WERI-Rb-1 (cell line): Measurements from ENCODE around the gene PRRC2A.

Source experiments
- DNase-seq: peaks from one replicate; pipeline ENCODE4 v3.0.0-alpha.2; 2020
- H3K27ac ChIP-seq: fragments of 250-450 bp; sonication (Bioruptor Pico); 2 replicates; pipeline ENCODE4 v1.5.1; 2020; ENCODE audit warnings: mild to moderate bottlenecking, moderate library complexity
- H3K27me3 ChIP-seq: fragments of 250-450 bp; sonication (Bioruptor Pico); 2 replicates; pipeline ENCODE4 v1.5.1; 2021; ENCODE audit warnings: mild to moderate bottlenecking, low read depth, moderate library complexity; ENCODE audit not compliant: insufficient read depth, severe bottlenecking
- H3K36me3 ChIP-seq: fragments of 250-450 bp; sonication (Bioruptor Pico); 2 replicates; pipeline ENCODE4 v1.5.1; 2020; ENCODE audit warnings: mild to moderate bottlenecking, moderate library complexity
- H3K4me3 ChIP-seq: 2 replicates; pipeline ENCODE4 v1.5.1; 2011; ENCODE audit warnings: low read depth, mild to moderate bottlenecking, control low read depth, low read length
- H3K9me3 ChIP-seq: fragments of 250-450 bp; sonication (Bioruptor Pico); 2 replicates; pipeline ENCODE4 v1.5.1; 2021; ENCODE audit warnings: mild to moderate bottlenecking, moderate library complexity; ENCODE audit not compliant: severe bottlenecking
- CTCF ChIP-seq: IDR thresholded peaks from 2 replicates; pipeline ENCODE4 v1.5.1; 2011; ENCODE audit warnings: low read depth, mild to moderate bottlenecking, control low read depth, inconsistent platforms, low read length

Gene PRRC2A

GRCh38 chr6:31627690-31628287, 7.3 kb downstream of the PRRC2A start:
- Histone ChIP-seq H3K36me3 (peaks cover 100% of the 10 kb centered on the region), H3K4me3 (no peak overlapping the region)
- no peak for TF ChIP-seq CTCF

GRCh38 chr6:31629014-31629413, 8.5 kb downstream of the PRRC2A start:
- Histone ChIP-seq H3K36me3 (peaks cover 100% of the 10 kb centered on the region), H3K9me3 (no peaks in the 10 kb centered on the region), H3K4me3 (no peak overlapping the region), H3K27me3 (no peaks in the 10 kb centered on the region), H3K27ac (no peak overlapping the region)
- TF ChIP-seq CTCF: no peak
- no peak for DNase-seq

More at GRCh38 chr6:31627690-31628287, 7.3 kb downstream of the PRRC2A start:
- DNase-seq: no peak
- no peaks in the 10 kb centered on the region for H3K27me3 ChIP-seq
- H3K27ac ChIP-seq: no peak overlapping the region
- no peaks in the 10 kb centered on the region for H3K9me3 ChIP-seq

GRCh38 chr6:31630177-31630934, 9.8 kb downstream of the PRRC2A start:
- peaks cover 100% of the 10 kb centered on the region for H3K36me3 ChIP-seq
- no peaks in the 10 kb centered on the region for H3K27me3 ChIP-seq
- no peaks in the 10 kb centered on the region for H3K9me3 ChIP-seq
- no peak for DNase-seq
- H3K4me3 ChIP-seq: no peak overlapping the region
- no peak overlapping the region for H3K27ac ChIP-seq
- TF ChIP-seq CTCF: no peak

GRCh38 chr6:31631209-31631608, 10.7 kb downstream of the PRRC2A start:
- TF ChIP-seq CTCF: no peak
- Histone ChIP-seq H3K27ac (no peak overlapping the region), H3K27me3 (no peaks in the 10 kb centered on the region), H3K4me3 (no peak overlapping the region), H3K36me3 (peaks cover 100% of the 10 kb centered on the region), H3K9me3 (no peaks in the 10 kb centered on the region)
- DNase-seq: no peak

- Histone ChIP-seq H3K36me3 (peaks cover 100% of the 10 kb centered on the region), H3K4me3 (no peak overlapping the region), H3K27me3 (no peaks in the 10 kb centered on the region), H3K27ac (no peak overlapping the region; the same call in 1 of the 2 replicates), H3K9me3 (no peaks in the 10 kb centered on the region)
- no peak for TF ChIP-seq CTCF
- DNase-seq: no peak
These were observed 11.3 kb downstream of the PRRC2A start for GRCh38 chr6:31631681-31632278.
